SK-N-SH (cell line): ENCODE data around the gene CD38. TPM values are rescaled to one million over a fixed set of nuclear protein-coding genes. Genes with fewer than 3 reads are reported as not detected.
A peak's percentile ranks its signal among the peaks of the same experiment; 100 is the strongest.

Experiments used
- CTCF ChIA-PET: fragments of 300-600, 350-600 bp; formaldehyde crosslinking; extraction: SDS; loops from one replicate; lab custom pipeline; 2021; lab: Yijun Ruan, JAX
- POLR2A ChIA-PET: fragments of 350-600 bp; sonication (Branson Sonifier 250); formaldehyde crosslinking; extraction: SDS; loops from one replicate; lab custom pipeline; 2020; ENCODE audit warnings: antibody characterized with exemption, inconsistent platforms; lab: Yijun Ruan, JAX
- DNase-seq: peaks from one replicate; pipeline ENCODE4 v3.0.0; 2012
- H2AFZ ChIP-seq: fragments of 200-600 bp; sonication (generic); 2 replicates; pipeline ENCODE4 v1.8.1; 2016; ENCODE audit warnings: antibody characterized with exemption, mild to moderate bottlenecking, low read depth
- H3F3A ChIP-seq: fragments of 200-600 bp; sonication (generic); replicated peaks from 2 replicates; pipeline ENCODE3; 2016; ENCODE audit warnings: antibody characterized with exemption, mild to moderate bottlenecking; ENCODE audit not compliant: insufficient read depth
- H3K27ac ChIP-seq, 2 experiments: fragments of 200-500 bp in 1 of 2; fragments of 200-600 bp in 1 of 2; sonication (Bioruptor generic) in 1 of 2; sonication (generic), shearing (Covaris generic) in 1 of 2; 2 replicates each; pipeline versions ENCODE4 v1.5.1 to v1.6.1; 2014 to 2016; ENCODE audit warnings: low read depth in 2 of 2, inconsistent platforms in 1 of 2, low read length in 1 of 2, mild to moderate bottlenecking in 1 of 2, mixed read lengths in 1 of 2
- H3K27me3 ChIP-seq: fragments of 200-600 bp; sonication (generic), shearing (Covaris generic); 2 replicates; pipeline ENCODE4 v1.6.1; 2016; ENCODE audit warnings: mixed run types; ENCODE audit not compliant: insufficient read depth
- H3K36me3 ChIP-seq, 2 experiments: fragments of 200-500 bp in 1 of 2; fragments of 200-600 bp in 1 of 2; sonication (Bioruptor generic) in 1 of 2; sonication (generic) in 1 of 2; replicated peaks in 1 of 2; 2 replicates each; pipeline versions ENCODE3 to v1.5.1; 2014 to 2016; ENCODE audit warnings: low read length in 1 of 2, mild to moderate bottlenecking in 1 of 2; ENCODE audit not compliant: insufficient read depth in 2 of 2, control insufficient read depth in 1 of 2
- H3K4me1 ChIP-seq, 2 experiments: fragments of 200-500 bp in 1 of 2; fragments of 200-600 bp in 1 of 2; sonication (Bioruptor generic) in 1 of 2; sonication (generic), shearing (Covaris generic) in 1 of 2; 2 replicates each; pipeline versions ENCODE4 v1.5.1 to v1.6.1; 2014 to 2016; ENCODE audit warnings: low read depth in 1 of 2, low read length in 1 of 2, mixed run types in 1 of 2; ENCODE audit not compliant: insufficient read depth in 2 of 2, control insufficient read depth in 1 of 2
- H3K4me2 ChIP-seq: fragments of 200-600 bp; sonication (generic), shearing (Covaris generic); 2 replicates; pipeline ENCODE4 v1.6.1; 2017; ENCODE audit warnings: mixed run types
- H3K4me3 ChIP-seq, 2 experiments: fragments of 200-500 bp in 1 of 2; fragments of 200-600 bp in 1 of 2; sonication (Bioruptor generic) in 1 of 2; sonication (generic), shearing (Covaris generic) in 1 of 2; 2 replicates each; pipeline versions ENCODE4 v1.5.1 to v1.8.1; 2014 to 2016; ENCODE audit warnings: low read depth in 2 of 2, inconsistent platforms in 1 of 2, low read length in 1 of 2, mild to moderate bottlenecking in 1 of 2, mixed read lengths in 1 of 2, moderate library complexity in 1 of 2
- H3K79me2 ChIP-seq: fragments of 200-600 bp; sonication (generic); 2 replicates; pipeline ENCODE4 v1.8.1; 2017; ENCODE audit warnings: mild to moderate bottlenecking; ENCODE audit not compliant: insufficient read depth
- H3K9ac ChIP-seq: fragments of 200-600 bp; sonication (generic); 2 replicates; pipeline ENCODE4 v1.6.1; 2017; ENCODE audit warnings: mixed run types
- H3K9me2 ChIP-seq: fragments of 200-600 bp; sonication (generic); 2 replicates; pipeline ENCODE4 v1.6.1; 2017; ENCODE audit warnings: mixed run types
- H3K9me3 ChIP-seq: fragments of 200-600 bp; sonication (generic); 2 replicates; pipeline ENCODE4 v1.6.1; 2017; ENCODE audit warnings: mixed run types, mild to moderate bottlenecking, moderate library complexity
- H4K20me1 ChIP-seq: fragments of 200-600 bp; sonication (generic); 2 replicates; pipeline ENCODE4 v1.6.1; 2017; ENCODE audit warnings: mild to moderate bottlenecking, mixed run types; ENCODE audit not compliant: insufficient read depth
- EP300 ChIP-seq, 2 experiments: IDR thresholded peaks; 2 replicates each; pipeline versions ENCODE4 v1.4.0 to v1.6.1; 2012; ENCODE audit warnings: borderline replicate concordance in 1 of 2, low read depth in 1 of 2, low read length in 1 of 2
- MXI1 ChIP-seq: IDR thresholded peaks from 2 replicates; pipeline ENCODE4 v1.6.1; 2012; ENCODE audit warnings: mild to moderate bottlenecking, low read depth, low read length, improper control_type of control experiment
- NFIC ChIP-seq: IDR thresholded peaks from 2 replicates; pipeline ENCODE4 v1.4.0; 2012; ENCODE audit warnings: borderline replicate concordance
- NRF1 ChIP-seq: IDR thresholded peaks from 2 replicates; pipeline ENCODE4 v1.6.1; 2012; ENCODE audit warnings: low read depth, mild to moderate bottlenecking, low read length
- POLR2AphosphoS5 ChIP-seq: IDR thresholded peaks from 2 replicates; pipeline ENCODE4 v1.6.1; 2012; ENCODE audit warnings: low read depth, low read length
- RAD21 ChIP-seq: IDR thresholded peaks from 2 replicates; pipeline ENCODE4 v1.6.1; 2012; ENCODE audit warnings: mild to moderate bottlenecking, low read length
- RXRA ChIP-seq: IDR thresholded peaks from 2 replicates; pipeline ENCODE4 v1.4.0; 2012; ENCODE audit warnings: low read depth, mild to moderate bottlenecking, borderline replicate concordance
- SMC3 ChIP-seq: IDR thresholded peaks from 2 replicates; pipeline ENCODE4 v1.6.1; 2012; ENCODE audit warnings: low read depth, low read length, improper control_type of control experiment
- WGBS: methylation state at CpG from one replicate; pipeline ENCODE4 v1.1.6; 2017; ENCODE audit warnings: low lambda C conversion rate; 5-methylcytosine and 5-hydroxymethylcytosine counted together
- polyA plus RNA-seq, 3 experiments: library from polyadenylated mRNA; depleted of rRNA; stranded (reverse); fragments of >200 nt; gene quantifications; 2 replicates each; pipeline ENCODE4 v1.2.3, GENCODE V29; 2012
- TF ChIP-seq, protein P1 (sequence below): fragments of 150-350 bp; IDR thresholded peaks from 2 replicates; pipeline ENCODE4 v1.6.1; 2016; ENCODE audit warnings: mild to moderate bottlenecking, low read depth, low read length
- TF ChIP-seq, protein P2 (sequence below): IDR thresholded peaks from 2 replicates; pipeline ENCODE4 v1.4.0; 2012; ENCODE audit warnings: low read depth, borderline replicate concordance
- TF ChIP-seq, protein P3 (sequence below): IDR thresholded peaks from 2 replicates; pipeline ENCODE4 v1.6.1; 2012; ENCODE audit warnings: mild to moderate bottlenecking, low read depth, low read length, moderate library complexity
- TF ChIP-seq, protein P4 (sequence below): fragments of 150-350 bp; IDR thresholded peaks from 2 replicates; pipeline ENCODE4 v1.6.1; 2017; ENCODE audit warnings: antibody characterized with exemption, low read length, low read depth, borderline replicate concordance

The CD38 gene
- polyA plus RNA-seq, 1 of the 3 experiments (the other 2 are of a cell fraction) = 0.02 TPM

DNA sequence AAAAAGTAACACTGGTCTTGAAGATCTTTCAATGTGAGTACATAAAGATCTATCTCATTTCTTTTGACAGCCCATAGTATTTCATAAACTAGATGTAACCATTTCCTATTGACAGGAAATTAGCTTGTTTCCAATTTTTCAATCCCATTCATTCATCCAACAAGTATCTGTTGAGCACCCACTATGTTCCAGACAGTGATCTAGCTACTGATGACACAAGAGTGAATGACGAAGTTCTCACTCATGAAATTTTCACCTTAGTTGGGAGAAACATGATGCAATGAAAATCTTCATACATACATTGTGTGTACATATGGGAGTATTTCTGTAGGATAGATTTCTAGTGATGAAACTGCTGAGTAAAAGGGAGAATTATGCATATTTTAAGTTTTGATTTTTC is 1.7 kb downstream of the CD38 start:
- H3K79me2 ChIP-seq = no peaks in the 10 kb centered on the region
- H3K27me3 ChIP-seq = peaks cover 21% of the 10 kb centered on the region
- peak overlapping the region; percentile 78; the same call in 1 of the 2 replicates for H3K4me2 ChIP-seq
- 0 out of 2 replicates have a peak overlapping the region, but pooled peaks have one; percentile 93 for H2AFZ ChIP-seq
- H4K20me1 ChIP-seq = no peaks in the 10 kb centered on the region
- H3K36me3 ChIP-seq = no peaks in the 10 kb centered on the region
- H3F3A ChIP-seq = no peaks in the 10 kb centered on the region
- ChIA-PET CTCF (interaction anchor here (0.9 to 3.5 kb wide), 10 partner anchors 8 to 300 kb away, joined by 3 to 18 read pairs (median 4); no protein-coding TSS in a partner anchor), POLR2A (no interaction called here)
- no peak for DNase-seq
- TF ChIP-seq RAD21 (no peak), NRF1 (no peak), EP300 (IDR thresholded peaks at IDR 0.05; ENCODE audit: borderline replicate concordance in 1 of 2, low read depth in 1 of 2, low read length in 1 of 2) (no peak), MXI1 (no peak), RXRA (no peak), POLR2AphosphoS5 (no peak), NFIC (no peak), SMC3 (no peak)
- TF ChIP-seq, protein P1, sequence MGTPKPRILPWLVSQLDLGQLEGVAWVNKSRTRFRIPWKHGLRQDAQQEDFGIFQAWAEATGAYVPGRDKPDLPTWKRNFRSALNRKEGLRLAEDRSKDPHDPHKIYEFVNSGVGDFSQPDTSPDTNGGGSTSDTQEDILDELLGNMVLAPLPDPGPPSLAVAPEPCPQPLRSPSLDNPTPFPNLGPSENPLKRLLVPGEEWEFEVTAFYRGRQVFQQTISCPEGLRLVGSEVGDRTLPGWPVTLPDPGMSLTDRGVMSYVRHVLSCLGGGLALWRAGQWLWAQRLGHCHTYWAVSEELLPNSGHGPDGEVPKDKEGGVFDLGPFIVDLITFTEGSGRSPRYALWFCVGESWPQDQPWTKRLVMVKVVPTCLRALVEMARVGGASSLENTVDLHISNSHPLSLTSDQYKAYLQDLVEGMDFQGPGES = no peak
- TF ChIP-seq, protein P2, sequence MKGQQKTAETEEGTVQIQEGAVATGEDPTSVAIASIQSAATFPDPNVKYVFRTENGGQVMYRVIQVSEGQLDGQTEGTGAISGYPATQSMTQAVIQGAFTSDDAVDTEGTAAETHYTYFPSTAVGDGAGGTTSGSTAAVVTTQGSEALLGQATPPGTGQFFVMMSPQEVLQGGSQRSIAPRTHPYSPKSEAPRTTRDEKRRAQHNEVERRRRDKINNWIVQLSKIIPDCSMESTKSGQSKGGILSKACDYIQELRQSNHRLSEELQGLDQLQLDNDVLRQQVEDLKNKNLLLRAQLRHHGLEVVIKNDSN = no peak
- TF ChIP-seq, protein P3, sequence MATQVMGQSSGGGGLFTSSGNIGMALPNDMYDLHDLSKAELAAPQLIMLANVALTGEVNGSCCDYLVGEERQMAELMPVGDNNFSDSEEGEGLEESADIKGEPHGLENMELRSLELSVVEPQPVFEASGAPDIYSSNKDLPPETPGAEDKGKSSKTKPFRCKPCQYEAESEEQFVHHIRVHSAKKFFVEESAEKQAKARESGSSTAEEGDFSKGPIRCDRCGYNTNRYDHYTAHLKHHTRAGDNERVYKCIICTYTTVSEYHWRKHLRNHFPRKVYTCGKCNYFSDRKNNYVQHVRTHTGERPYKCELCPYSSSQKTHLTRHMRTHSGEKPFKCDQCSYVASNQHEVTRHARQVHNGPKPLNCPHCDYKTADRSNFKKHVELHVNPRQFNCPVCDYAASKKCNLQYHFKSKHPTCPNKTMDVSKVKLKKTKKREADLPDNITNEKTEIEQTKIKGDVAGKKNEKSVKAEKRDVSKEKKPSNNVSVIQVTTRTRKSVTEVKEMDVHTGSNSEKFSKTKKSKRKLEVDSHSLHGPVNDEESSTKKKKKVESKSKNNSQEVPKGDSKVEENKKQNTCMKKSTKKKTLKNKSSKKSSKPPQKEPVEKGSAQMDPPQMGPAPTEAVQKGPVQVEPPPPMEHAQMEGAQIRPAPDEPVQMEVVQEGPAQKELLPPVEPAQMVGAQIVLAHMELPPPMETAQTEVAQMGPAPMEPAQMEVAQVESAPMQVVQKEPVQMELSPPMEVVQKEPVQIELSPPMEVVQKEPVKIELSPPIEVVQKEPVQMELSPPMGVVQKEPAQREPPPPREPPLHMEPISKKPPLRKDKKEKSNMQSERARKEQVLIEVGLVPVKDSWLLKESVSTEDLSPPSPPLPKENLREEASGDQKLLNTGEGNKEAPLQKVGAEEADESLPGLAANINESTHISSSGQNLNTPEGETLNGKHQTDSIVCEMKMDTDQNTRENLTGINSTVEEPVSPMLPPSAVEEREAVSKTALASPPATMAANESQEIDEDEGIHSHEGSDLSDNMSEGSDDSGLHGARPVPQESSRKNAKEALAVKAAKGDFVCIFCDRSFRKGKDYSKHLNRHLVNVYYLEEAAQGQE = no peak
- TF ChIP-seq, protein P4, sequence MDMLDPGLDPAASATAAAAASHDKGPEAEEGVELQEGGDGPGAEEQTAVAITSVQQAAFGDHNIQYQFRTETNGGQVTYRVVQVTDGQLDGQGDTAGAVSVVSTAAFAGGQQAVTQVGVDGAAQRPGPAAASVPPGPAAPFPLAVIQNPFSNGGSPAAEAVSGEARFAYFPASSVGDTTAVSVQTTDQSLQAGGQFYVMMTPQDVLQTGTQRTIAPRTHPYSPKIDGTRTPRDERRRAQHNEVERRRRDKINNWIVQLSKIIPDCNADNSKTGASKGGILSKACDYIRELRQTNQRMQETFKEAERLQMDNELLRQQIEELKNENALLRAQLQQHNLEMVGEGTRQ = no peak
- H3K9me2 ChIP-seq = no peaks in the 10 kb centered on the region
- H3K27ac ChIP-seq = no peak overlapping the region
- H3K9me3 ChIP-seq = no peaks in the 10 kb centered on the region
- no peak overlapping the region for H3K9ac ChIP-seq
- 71% methylated on average over 1 of the region's 1 CpG for WGBS
- H3K4me1 ChIP-seq = peaks cover 0 to 10% of the 10 kb centered on the region in 2 experiments; a peak in 2 of 4 replicates
- peak overlapping the region in 1 of 2 experiments; percentile 66; a peak in 2 of 4 replicates for H3K4me3 ChIP-seq
